Astrocyte (in vitro differentiated cells and primary cell): ENCODE data around the gene MIS18A.

Experiments used
- CTCF ChIP-seq: IDR thresholded peaks from 2 replicates; pipeline ENCODE4 v1.5.1; 2011; ENCODE audit warnings: low read depth, mild to moderate bottlenecking, inconsistent platforms, low read length, moderate library complexity; ENCODE audit not compliant: insufficient read depth
- EZH2 ChIP-seq: IDR thresholded peaks from 2 replicates; pipeline ENCODE4 v1.6.1; 2012; ENCODE audit warnings: mild to moderate bottlenecking, low read length, inconsistent platforms; ENCODE audit not compliant: insufficient read depth

DNA sequence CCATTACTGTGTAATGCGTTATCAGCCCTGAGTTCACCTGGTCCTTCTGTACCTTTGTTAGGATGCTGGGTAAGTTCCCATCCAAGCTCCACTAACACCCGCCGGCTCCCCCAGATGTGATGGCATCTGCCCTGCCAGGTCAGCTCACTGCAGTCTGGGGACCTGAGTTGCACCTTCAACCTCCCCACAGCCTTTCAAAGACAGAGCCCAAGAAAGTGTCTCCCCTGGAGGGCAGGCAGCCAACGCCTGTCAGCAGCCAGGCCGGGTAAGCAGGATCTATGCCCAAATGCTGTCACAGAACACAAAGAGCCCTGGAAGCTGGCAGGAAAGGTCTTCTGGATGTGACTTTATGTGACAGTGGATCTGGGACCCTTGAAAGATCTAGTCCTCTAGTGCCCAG, 33.5 kb upstream of the MIS18A start:
- no peak for TF ChIP-seq EZH2
- TF ChIP-seq CTCF, result no peak
